ENCODE measurements around the gene MLNR.
A peak's percentile ranks its signal among the peaks of the same experiment; 100 is the strongest.

MLNR gene

DNA sequence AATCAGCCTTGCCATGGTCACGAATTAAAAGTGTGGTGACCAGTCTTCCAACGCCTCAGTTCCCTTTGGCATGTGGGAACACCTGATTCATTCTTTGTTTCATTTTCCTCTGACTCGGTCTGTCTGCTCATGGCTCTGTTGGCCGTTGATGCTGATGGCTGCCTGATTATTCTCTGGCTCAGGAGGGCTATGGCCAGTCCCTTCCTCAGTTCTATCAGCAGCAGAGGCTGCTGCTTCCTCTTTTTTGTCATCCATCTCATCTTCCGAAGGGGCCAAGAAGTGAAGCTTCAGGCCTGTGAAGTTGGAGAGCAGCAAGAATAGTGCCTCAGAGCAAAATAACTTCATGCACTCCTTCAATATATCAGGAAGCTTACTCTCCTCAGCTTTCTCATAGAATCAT lies 9.5 kb upstream of the MLNR start:
- DNase-seq (ENCODE audit: low spot score) (no peak), ATAC-seq (ENCODE audit: low read depth) (no peak)
- TF ChIP-seq CTCF (IDR thresholded peaks at IDR 0.05; ENCODE audit: poor library complexity, severe bottlenecking) = no peak
- Histone ChIP-seq H3K9me3 (ENCODE audit: severe bottlenecking) (no peaks in the 10 kb centered on the region), H3K4me1 (ENCODE audit: insufficient read depth, poor library complexity, severe bottlenecking) (no peaks in the 10 kb centered on the region), H3K36me3 (ENCODE audit: low read depth) (peaks cover 34% of the 10 kb centered on the region), H3K27me3 (ENCODE audit: insufficient read depth, poor library complexity, severe bottlenecking) (no peaks in the 10 kb centered on the region), H3K27ac (ENCODE audit: poor library complexity, severe bottlenecking) (no peak overlapping the region), H3K4me3 (ENCODE audit: severe bottlenecking) (no peak overlapping the region)

DNA sequence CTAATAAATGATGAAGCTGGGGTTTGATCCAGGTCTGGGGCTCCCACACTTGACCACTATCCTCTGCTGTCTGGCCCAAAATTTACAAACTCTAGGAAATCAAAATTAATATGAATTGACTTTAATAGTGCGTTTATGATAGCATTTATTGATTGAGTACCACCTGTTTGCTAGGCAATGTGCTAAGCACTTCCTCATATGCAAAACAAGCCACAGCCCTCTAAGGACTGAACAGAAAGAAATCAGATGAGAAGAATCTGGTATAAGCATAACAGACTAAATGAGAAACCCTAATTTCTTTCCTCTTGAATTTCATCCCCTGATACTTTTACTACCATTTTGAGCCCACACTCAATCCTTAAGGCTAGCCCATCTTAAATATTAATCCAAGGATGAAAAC lies 6.6 kb upstream of the MLNR start:
- no peaks in the 10 kb centered on the region for H3K9me3 ChIP-seq (ENCODE audit: severe bottlenecking)
- no peak overlapping the region for H3K27ac ChIP-seq (ENCODE audit: poor library complexity, severe bottlenecking)
- DNase-seq (ENCODE audit: low spot score) = no peak
- peaks cover 10% of the 10 kb centered on the region for H3K36me3 ChIP-seq (ENCODE audit: low read depth)
- TF ChIP-seq CTCF (IDR thresholded peaks at IDR 0.05; ENCODE audit: poor library complexity, severe bottlenecking) = no peak
- no peaks in the 10 kb centered on the region for H3K4me1 ChIP-seq (ENCODE audit: insufficient read depth, poor library complexity, severe bottlenecking)
- no peaks in the 10 kb centered on the region for H3K27me3 ChIP-seq (ENCODE audit: insufficient read depth, poor library complexity, severe bottlenecking)
- ATAC-seq (ENCODE audit: low read depth) = no peak
- no peak overlapping the region for H3K4me3 ChIP-seq (ENCODE audit: severe bottlenecking)

GRCh38 chr13:49213997-49214916 lies 5.9 kb upstream of the MLNR start:
- H3K4me1 ChIP-seq (ENCODE audit: insufficient read depth, poor library complexity, severe bottlenecking) = no peaks in the 10 kb centered on the region
- ATAC-seq (ENCODE audit: low read depth) = 0 out of 3 replicates have a peak, but pooled peaks have one; percentile 25
- H3K9me3 ChIP-seq (ENCODE audit: severe bottlenecking) = no peaks in the 10 kb centered on the region
- DNase-seq (ENCODE audit: low spot score) = no peak
- H3K36me3 ChIP-seq (ENCODE audit: low read depth) = peaks cover 3% of the 10 kb centered on the region; the same call in 1 of the 2 replicates
- H3K27ac ChIP-seq (ENCODE audit: poor library complexity, severe bottlenecking) = no peak overlapping the region
- TF ChIP-seq CTCF (IDR thresholded peaks at IDR 0.05; ENCODE audit: poor library complexity, severe bottlenecking) = no peak
- H3K27me3 ChIP-seq (ENCODE audit: insufficient read depth, poor library complexity, severe bottlenecking) = peaks cover 4% of the 10 kb centered on the region
- no peak overlapping the region for H3K4me3 ChIP-seq (ENCODE audit: severe bottlenecking)

GRCh38 chr13:49214917-49215376 lies 5.2 kb upstream of the MLNR start:
- no peak for TF ChIP-seq CTCF (IDR thresholded peaks at IDR 0.05; ENCODE audit: poor library complexity, severe bottlenecking)
- H3K36me3 ChIP-seq (ENCODE audit: low read depth) = no peaks in the 10 kb centered on the region
- no peak overlapping the region for H3K27ac ChIP-seq (ENCODE audit: poor library complexity, severe bottlenecking)
- H3K27me3 ChIP-seq (ENCODE audit: insufficient read depth, poor library complexity, severe bottlenecking) = peaks cover 11% of the 10 kb centered on the region
- H3K4me1 ChIP-seq (ENCODE audit: insufficient read depth, poor library complexity, severe bottlenecking) = no peaks in the 10 kb centered on the region
- H3K9me3 ChIP-seq (ENCODE audit: severe bottlenecking) = no peaks in the 10 kb centered on the region
- no peak overlapping the region for H3K4me3 ChIP-seq (ENCODE audit: severe bottlenecking)
- no peak for DNase-seq (ENCODE audit: low spot score)
- peak; percentile 26; the same call in 2 of the 3 replicates for ATAC-seq (ENCODE audit: low read depth)

GRCh38 chr13:49216334-49216733 lies 3.8 kb upstream of the MLNR start:
- no peak overlapping the region for H3K4me3 ChIP-seq (ENCODE audit: severe bottlenecking)
- DNase-seq (ENCODE audit: low spot score) = no peak
- TF ChIP-seq CTCF (IDR thresholded peaks at IDR 0.05; ENCODE audit: poor library complexity, severe bottlenecking) = no peak
- H3K4me1 ChIP-seq (ENCODE audit: insufficient read depth, poor library complexity, severe bottlenecking) = no peaks in the 10 kb centered on the region
- H3K9me3 ChIP-seq (ENCODE audit: severe bottlenecking) = no peaks in the 10 kb centered on the region
- no peak overlapping the region for H3K27ac ChIP-seq (ENCODE audit: poor library complexity, severe bottlenecking)
- peaks cover 21% of the 10 kb centered on the region for H3K27me3 ChIP-seq (ENCODE audit: insufficient read depth, poor library complexity, severe bottlenecking)
- H3K36me3 ChIP-seq (ENCODE audit: low read depth) = no peaks in the 10 kb centered on the region
- ATAC-seq (ENCODE audit: low read depth) = no peak
